NT2/D1 (cell line): ENCODE data around the gene AUP1.

Source experiments
- SUZ12 ChIP-seq: IDR thresholded peaks from 2 replicates; pipeline ENCODE4 v1.6.1; 2011; ENCODE audit not compliant: insufficient read length, insufficient read depth; ENCODE audit errors: extremely low read depth
- YY1 ChIP-seq: IDR thresholded peaks from 2 replicates; pipeline ENCODE4 v1.6.1; 2011; ENCODE audit not compliant: insufficient read length, insufficient read depth

DNA sequence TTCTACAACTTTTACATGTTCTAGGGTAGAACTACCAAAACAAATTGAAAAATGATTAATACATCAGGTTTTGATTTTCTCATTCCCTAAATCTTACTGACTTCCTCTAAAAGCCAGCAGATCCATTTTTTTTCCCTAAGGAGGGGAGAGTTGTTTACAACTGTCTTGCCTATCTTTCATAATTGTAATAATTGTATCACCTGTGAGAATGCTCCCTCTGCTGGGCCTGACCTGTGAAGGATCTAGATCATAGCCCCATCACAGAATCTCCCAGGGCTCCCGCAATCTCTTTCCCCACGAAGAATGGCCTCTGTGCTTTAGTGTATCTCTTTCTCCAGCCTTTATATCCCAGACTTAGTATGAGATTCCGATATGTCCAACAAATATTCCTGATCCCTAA, 15.1 kb upstream of the AUP1 start:
- TF ChIP-seq YY1: no peak
- TF ChIP-seq SUZ12: no peak
